ENCODE data around the gene SLMAP. TPM values are rescaled to one million over a fixed set of nuclear protein-coding genes. Genes with fewer than 3 reads are reported as not detected.

SLMAP gene
- polyA plus RNA-seq, 1 donor (not counting 4 experiments of a cell fraction or from before 2014, with no cell fraction given) = 58.0 TPM

- DNase-seq (ENCODE audit: low read depth, low spot score) = no peak
- Histone ChIP-seq H2AFZ (ENCODE audit: control insufficient read depth, low read length) (no peak overlapping the region), H3K27ac (ENCODE audit: control insufficient read depth, insufficient read depth, low read length) (no peak overlapping the region), H4K20me1 (ENCODE audit: control insufficient read depth, extremely low read depth, insufficient read depth, low read length) (no peaks in the 10 kb centered on the region), H3K9ac (ENCODE audit: control insufficient read depth, extremely low read depth, insufficient read depth, low read length) (no peak overlapping the region), H3K36me3 (ENCODE audit: control insufficient read depth in 2 of 2, extremely low read depth in 1 of 2, insufficient read depth in 2 of 2, low read length in 2 of 2) (peaks cover 0 to 3% of the 10 kb centered on the region in 2 experiments), H3K4me1 (ENCODE audit: control insufficient read depth, extremely low read depth, insufficient read depth, low read length) (no peaks in the 10 kb centered on the region), H3K4me2 (ENCODE audit: control insufficient read depth, extremely low read depth, insufficient read depth, low read depth, low read length) (no peak overlapping the region), H3K27me3 (ENCODE audit: control insufficient read depth, extremely low read depth, insufficient read depth, low read length) (no peaks in the 10 kb centered on the region), H3K9me1 (ENCODE audit: control insufficient read depth, extremely low read depth, insufficient read depth, low read length) (no peaks in the 10 kb centered on the region), H3K79me2 (ENCODE audit: control insufficient read depth, insufficient read depth, low read length) (no peaks in the 10 kb centered on the region), H3K4me3 (ENCODE audit: control insufficient read depth in 2 of 3, extremely low read depth in 1 of 3, insufficient read depth in 2 of 3, low read depth in 1 of 3, low read length in 3 of 3) (no peak overlapping the region), H3K9me3 (ENCODE audit: control insufficient read depth, low read depth, low read length) (no peaks in the 10 kb centered on the region)
- TF ChIP-seq EZH2 (IDR thresholded peaks at IDR 0.05; ENCODE audit: low read length) (no peak), CTCF (optimal IDR thresholded peaks at IDR 0.05 in 1 of 3, IDR thresholded peaks at IDR 0.05 in 1 of 3, conservative IDR thresholded peaks at IDR 0.05 in 1 of 3; ENCODE audit: extremely low read depth in 1 of 3, insufficient read depth in 2 of 3, low read length in 3 of 3) (no peak)
- no peak for FAIRE-seq
- dilution Hi-C loops (cut with MboI; ENCODE audit: extremely low pct_ligation_motif_present, low sequenced_read_pairs) = no loop called here
These were observed 179.4 kb downstream of the SLMAP start for GRCh38 chr3:57935539-57935938.

GRCh38 chr3:57937092-57937491, 181.0 kb downstream of the SLMAP start:
- H3K27me3 ChIP-seq (ENCODE audit: control insufficient read depth, extremely low read depth, insufficient read depth, low read length) = no peaks in the 10 kb centered on the region
- peaks cover 0 to 3% of the 10 kb centered on the region in 2 experiments for H3K36me3 ChIP-seq (ENCODE audit: control insufficient read depth in 2 of 2, extremely low read depth in 1 of 2, insufficient read depth in 2 of 2, low read length in 2 of 2)
- no peak overlapping the region for H3K4me2 ChIP-seq (ENCODE audit: control insufficient read depth, extremely low read depth, insufficient read depth, low read depth, low read length)
- no peaks in the 10 kb centered on the region for H3K4me1 ChIP-seq (ENCODE audit: control insufficient read depth, extremely low read depth, insufficient read depth, low read length)
- H3K9me3 ChIP-seq (ENCODE audit: control insufficient read depth, low read depth, low read length) = no peaks in the 10 kb centered on the region
- no peaks in the 10 kb centered on the region for H3K79me2 ChIP-seq (ENCODE audit: control insufficient read depth, insufficient read depth, low read length)
- no peak for TF ChIP-seq CTCF (optimal IDR thresholded peaks at IDR 0.05 in 1 of 3, IDR thresholded peaks at IDR 0.05 in 1 of 3, conservative IDR thresholded peaks at IDR 0.05 in 1 of 3; ENCODE audit: extremely low read depth in 1 of 3, insufficient read depth in 2 of 3, low read length in 3 of 3)
- no peak for TF ChIP-seq EZH2 (IDR thresholded peaks at IDR 0.05; ENCODE audit: low read length)
- H3K9me1 ChIP-seq (ENCODE audit: control insufficient read depth, extremely low read depth, insufficient read depth, low read length) = no peaks in the 10 kb centered on the region
- FAIRE-seq = no peak
- no peaks in the 10 kb centered on the region for H4K20me1 ChIP-seq (ENCODE audit: control insufficient read depth, extremely low read depth, insufficient read depth, low read length)
- dilution Hi-C loops (cut with MboI; ENCODE audit: extremely low pct_ligation_motif_present, low sequenced_read_pairs) = no loop called here
- no peak overlapping the region for H2AFZ ChIP-seq (ENCODE audit: control insufficient read depth, low read length)
- no peak overlapping the region for H3K27ac ChIP-seq (ENCODE audit: control insufficient read depth, insufficient read depth, low read length)
- no peak overlapping the region for H3K4me3 ChIP-seq (ENCODE audit: control insufficient read depth in 2 of 3, extremely low read depth in 1 of 3, insufficient read depth in 2 of 3, low read depth in 1 of 3, low read length in 3 of 3)
- no peak for DNase-seq (ENCODE audit: low read depth, low spot score)
- H3K9ac ChIP-seq (ENCODE audit: control insufficient read depth, extremely low read depth, insufficient read depth, low read length) = no peak overlapping the region
